Esophagus squamous epithelium (tissue), 5 donors: Measurements from ENCODE around the gene CDKN2B. TPM values are rescaled to one million over a fixed set of nuclear protein-coding genes. Genes with fewer than 3 reads are reported as not detected.

ENCODE experiments used
- DNase-seq: peaks from one replicate; lab custom pipeline; 2025; lab: John Stamatoyannopoulos, UW
- H3K27ac ChIP-seq, 4 donors: fragments of 200-600 bp; sonication (generic); one replicate each; pipeline ENCODE4 v1.5.1; 2016 to 2019; ENCODE audit warnings: mild to moderate bottlenecking in 1 of 4
- H3K27me3 ChIP-seq, 4 donors: fragments of 200-600 bp; sonication (generic); 1 replicate in 3 of 4; 2 replicates in 1 of 4; pipeline versions ENCODE4 v1.5.1 to v1.6.0; 2017 to 2021; ENCODE audit warnings: antibody characterized with exemption in 1 of 4
- H3K36me3 ChIP-seq, 3 donors: fragments of 200-600 bp; sonication (generic); one replicate each; pipeline ENCODE4 v1.5.1; 2016 to 2019
- H3K4me1 ChIP-seq, 3 donors: fragments of 200-600 bp; sonication (generic); one replicate each; pipeline ENCODE4 v1.5.1; 2017 to 2019
- H3K4me3 ChIP-seq, 4 donors: fragments of 200-600 bp; sonication (generic); 1 replicate in 3 of 4; 2 replicates in 1 of 4; pipeline ENCODE4 v1.5.1; 2016 to 2019; ENCODE audit warnings: mild to moderate bottlenecking in 2 of 4, moderate library complexity in 1 of 4
- H3K9me3 ChIP-seq, 3 donors: fragments of 200-600 bp; sonication (generic); one replicate each; pipeline ENCODE4 v1.5.1; 2016 to 2019
- CTCF ChIP-seq, 6 experiments: fragments of 450-650 bp in 4 of 6; fragments of 200-600 bp in 2 of 6; sonication (generic) in 2 of 6; IDR thresholded peaks; one replicate each; pipeline ENCODE4 v1.5.1; 2016 to 2019; ENCODE audit warnings: antibody characterized with exemption in 6 of 6, mild to moderate bottlenecking in 4 of 6, moderate library complexity in 4 of 6
- POLR2A ChIP-seq, 4 donors: fragments of 450-650 bp; IDR thresholded peaks; one replicate each; pipeline ENCODE4 v1.6.1; 2017; ENCODE audit warnings: antibody characterized with exemption in 4 of 4, mild to moderate bottlenecking in 4 of 4, moderate library complexity in 3 of 4
- WGBS, 2 donors: methylation state at CpG; one replicate each; pipeline ENCODE4 v1.1.5; 2018; 5-methylcytosine and 5-hydroxymethylcytosine counted together
- intact Hi-C: fragments of 100-400 bp; cut with DNase I; formaldehyde crosslinking; loops from one replicate; pipeline ENCODE4 v1.15.0; 2022
- total RNA-seq, 4 donors: library from RNA; depleted of rRNA; stranded (reverse); fragments of >200 nt; gene quantifications; one replicate each; pipeline ENCODE4 v1.1.0, GENCODE V29; 2016
- donor health status: DM: yes; HTN: yes; CAD: no.

Gene CDKN2B
- total RNA-seq, 4 donors from 2014 or later, result 41.6 to 150 (median 87.6) TPM

DNA sequence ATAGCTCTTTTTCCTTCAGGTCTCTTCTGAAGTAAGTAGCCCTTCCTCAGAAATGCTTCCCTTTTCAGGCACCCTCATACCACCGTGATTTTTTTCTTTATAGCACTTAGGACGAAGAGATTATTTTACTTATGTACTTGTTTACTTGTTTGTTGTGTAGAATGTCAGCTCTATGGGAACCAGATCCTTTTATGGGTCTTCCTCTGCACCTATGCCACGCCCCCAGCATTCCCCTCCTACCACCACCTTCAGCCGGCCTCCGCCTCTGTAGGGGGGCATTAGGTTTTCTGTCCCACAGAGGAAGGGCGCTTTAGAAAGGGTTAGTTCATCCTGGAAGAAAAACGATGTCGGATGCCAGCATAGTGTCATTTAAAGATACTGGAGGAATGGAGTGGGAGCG lies 12.7 kb downstream of the CDKN2B start:
- TF ChIP-seq CTCF (IDR thresholded peaks at IDR 0.05) (no peak), POLR2A (IDR thresholded peaks at IDR 0.05) (no peak)
- intact Hi-C loops, result loop anchor here (10.0 kb wide), 1 partner anchor 182 kb away; no protein-coding TSS in a partner anchor
- DNase-seq, result no peak
- Histone ChIP-seq H3K27ac (no peak overlapping the region), H3K4me1 (peaks cover 4 to 28% (median 5%) of the 10 kb centered on the region in 3 donors), H3K4me3 (no peak overlapping the region), H3K27me3 (peaks cover 0 to 78% (median 0%) of the 10 kb centered on the region in 4 donors), H3K36me3 (no peaks in the 10 kb centered on the region), H3K9me3 (no peaks in the 10 kb centered on the region)
- 73 to 75% methylated on average over 6 to 9 of the region's 9 CpGs for WGBS, 2 donors

GRCh38 chr9:21995666-21996398 lies 13.3 kb downstream of the CDKN2B start:
- H3K4me3 ChIP-seq, result peak overlapping the region; percentile 76 to 90 (median 78)
- TF ChIP-seq CTCF (IDR thresholded peaks at IDR 0.05) (peak in 2 of 6 experiments; percentile 16 to 22), POLR2A (IDR thresholded peaks at IDR 0.05) (no peak)
- intact Hi-C loops, result loop anchor here (10.0 kb wide), 1 partner anchor 181 kb away; no protein-coding TSS in a partner anchor
- H3K36me3 ChIP-seq, result no peaks in the 10 kb centered on the region
- peaks cover 4 to 28% (median 5%) of the 10 kb centered on the region in 3 donors for H3K4me1 ChIP-seq
- peak; percentile 26 for DNase-seq
- no peaks in the 10 kb centered on the region for H3K9me3 ChIP-seq
- peak overlapping the region; percentile 81 to 92 (median 84) for H3K27ac ChIP-seq
- H3K27me3 ChIP-seq, result peaks cover 0 to 78% (median 0%) of the 10 kb centered on the region in 4 donors
- 46 to 65% methylated on average over 10 to 16 of the region's 54 CpGs for WGBS, 2 donors

DNA sequence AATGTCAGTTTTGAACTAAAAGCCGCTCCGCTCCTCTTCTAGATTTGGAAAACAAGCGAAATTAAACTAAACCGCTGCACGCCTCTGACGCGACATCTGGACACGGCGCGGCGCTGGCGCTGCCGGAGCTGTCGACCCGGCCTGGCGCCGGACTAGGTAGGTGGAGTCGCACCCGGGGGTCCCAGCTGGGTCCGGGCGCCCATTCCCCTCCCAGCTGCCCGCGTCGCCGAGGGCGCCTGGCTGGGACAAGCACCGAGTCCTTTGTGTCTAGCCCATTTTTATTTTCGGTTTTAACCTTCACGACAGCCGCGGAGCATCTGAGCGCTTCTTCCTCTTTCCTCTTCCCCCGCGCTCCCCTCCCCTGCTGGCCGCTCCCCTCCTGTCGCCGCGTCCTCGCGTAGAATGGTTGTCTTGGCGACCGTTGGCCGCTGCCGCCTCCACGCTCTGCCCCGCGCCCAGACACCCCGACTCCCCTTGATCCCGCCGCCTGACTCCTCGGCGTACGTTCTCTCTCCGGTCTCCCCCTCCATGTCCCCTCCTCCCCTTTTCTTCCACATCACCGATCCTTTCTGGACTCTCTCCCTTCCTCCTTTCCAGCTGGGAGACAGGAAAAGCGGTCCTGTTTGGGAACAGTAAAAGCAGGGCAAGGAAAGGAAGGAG lies 14.0 kb downstream of the CDKN2B start:
- WGBS, 2 donors, result 0 to 1% methylated on average over 32 to 52 of the region's 56 CpGs
- peak overlapping the region; percentile 81 to 92 (median 84) for H3K27ac ChIP-seq
- TF ChIP-seq CTCF (IDR thresholded peaks at IDR 0.05) (no peak), POLR2A (IDR thresholded peaks at IDR 0.05) (peak in 1 of 4 donors; percentile 58)
- H3K4me3 ChIP-seq, result peak overlapping the region; percentile 76 to 90 (median 78)
- no peaks in the 10 kb centered on the region for H3K36me3 ChIP-seq
- peaks cover 4 to 28% (median 5%) of the 10 kb centered on the region in 3 donors for H3K4me1 ChIP-seq
- H3K27me3 ChIP-seq, result peaks cover 0 to 79% (median under 1%) of the 10 kb centered on the region in 4 donors
- no peaks in the 10 kb centered on the region for H3K9me3 ChIP-seq
- intact Hi-C loops, result loop anchor here (10.0 kb wide), 1 partner anchor 180 kb away; no protein-coding TSS in a partner anchor
- peak; percentile 58 for DNase-seq

GRCh38 chr9:21994556-21995005 lies 14.5 kb downstream of the CDKN2B start, which contains the start of gene CDKN2B-AS1:
Gene CDKN2B-AS1 (plus strand): TSS chr9:21994791.
- H3K36me3 ChIP-seq, result no peaks in the 10 kb centered on the region
- no peaks in the 10 kb centered on the region for H3K9me3 ChIP-seq
- H3K4me3 ChIP-seq, result peak within 1 kb of the TSS; percentile 76 to 90 (median 78)
- peaks cover 0 to 79% (median 5%) of the 10 kb centered on the region in 4 donors for H3K27me3 ChIP-seq
- DNase-seq, result no peak
- no peak for TF ChIP-seq CTCF (IDR thresholded peaks at IDR 0.05)
- TF ChIP-seq POLR2A (IDR thresholded peaks at IDR 0.05), result no peak
- intact Hi-C loops, result loop anchor here (10.0 kb wide), 1 partner anchor 180 kb away; no protein-coding TSS in a partner anchor
- H3K27ac ChIP-seq, result peak within 1 kb of the TSS; percentile 81 to 92 (median 84)
- 0 to 1% methylated on average over 16 to 17 of the region's 43 CpGs for WGBS, 2 donors
- peaks cover 4 to 28% (median 5%) of the 10 kb centered on the region in 3 donors for H3K4me1 ChIP-seq
